HCT116 (cell line): Measurements from ENCODE around the gene RABL6. TPM values are rescaled to one million over a fixed set of nuclear protein-coding genes. Genes with fewer than 3 reads are reported as not detected.

Source experiments
- ATAC-seq: fragments of 200-7000 bp; cut with Tn5 transposase; 2 replicates; pipeline ENCODE4 v1.9.1; 2020; ENCODE audit warnings: mild to moderate bottlenecking, moderate library complexity
- BruUV-seq: library from RNA; stranded (reverse); fragments of 400-500 nt; replicated peaks from 2 replicates; lab custom pipeline; 2021; lab: Mats Ljungman, UMichigan
- CTCF ChIA-PET: fragments of 300-600 bp; sonication (Branson Sonifier 250); formaldehyde crosslinking; loops from one replicate; lab custom pipeline; 2021; ENCODE audit warnings: antibody characterized with exemption; lab: Charles Lee
- POLR2A ChIA-PET: fragments of 300-600, 350-600 bp; sonication (Branson Sonifier 250); formaldehyde crosslinking; loops from one replicate; lab custom pipeline; 2021; ENCODE audit warnings: antibody characterized with exemption; lab: Charles Lee
- RAD21 ChIA-PET, 2 experiments: fragments of 300-600 bp; sonication (Branson Sonifier 250); formaldehyde crosslinking; loops; one replicate each; lab custom pipeline; 2023; ENCODE audit warnings: low total read pairs in 2 of 2; ENCODE audit not compliant: uncharacterized antibody in 2 of 2, unreplicated experiment in 2 of 2, low non-redundant PET in 1 of 2; lab: Charles Lee
- DNase-seq: peaks from one replicate; pipeline ENCODE4 v3.0.0-alpha.2; 2010; ENCODE audit warnings: low read depth, low spot score
- H2AFZ ChIP-seq: fragments of 200-600 bp; shearing (Covaris generic), sonication (generic); 2 replicates; pipeline ENCODE4 v1.6.1; 2017; ENCODE audit warnings: low read depth, mixed run types, mixed read lengths, antibody characterized with exemption, low read length; ENCODE audit not compliant: poor library complexity, severe bottlenecking
- H3K27ac ChIP-seq: 2 replicates; pipeline ENCODE4 v1.5.1; 2012; ENCODE audit warnings: low read depth, low read length
- H3K27me3 ChIP-seq: fragments of 200-600 bp; sonication (generic); 2 replicates; pipeline ENCODE4 v1.6.1; 2016; ENCODE audit warnings: mixed run types, low read length, mixed read lengths; ENCODE audit not compliant: insufficient read depth
- H3K36me3 ChIP-seq, 2 experiments: fragments of 200-500 bp in 1 of 2; fragments of 200-600 bp in 1 of 2; sonication (Bioruptor generic) in 1 of 2; sonication (generic) in 1 of 2; 2 replicates each; pipeline versions ENCODE4 v1.5.1 to v1.6.1; 2014 to 2016; ENCODE audit warnings: low read length in 2 of 2, inconsistent platforms in 1 of 2, mixed read lengths in 1 of 2, mixed run types in 1 of 2; ENCODE audit not compliant: insufficient read depth in 2 of 2, control insufficient read depth in 1 of 2
- H3K4me1 ChIP-seq, 2 experiments: fragments of 200-600 bp in 1 of 2; sonication (generic) in 1 of 2; 2 replicates each; pipeline versions ENCODE4 v1.5.1 to v1.6.1; 2012 to 2017; ENCODE audit warnings: low read length in 2 of 2, inconsistent platforms in 1 of 2, mild to moderate bottlenecking in 1 of 2, mixed read lengths in 1 of 2, mixed run types in 1 of 2, moderate library complexity in 1 of 2; ENCODE audit not compliant: insufficient read depth in 2 of 2, control insufficient read depth in 1 of 2
- H3K4me2 ChIP-seq: fragments of 200-600 bp; sonication (generic); 2 replicates; pipeline ENCODE4 v1.6.1; 2017; ENCODE audit warnings: mixed run types, low read length, mixed read lengths
- H3K4me3 ChIP-seq, 2 experiments: fragments of 200-600 bp in 1 of 2; sonication (generic) in 1 of 2; replicated peaks in 1 of 2; 2 replicates each; pipeline ENCODE4 v1.5.1; 2011 to 2016; ENCODE audit warnings: low read length in 2 of 2, control low read depth in 1 of 2, low read depth in 1 of 2, mild to moderate bottlenecking in 1 of 2, mixed read lengths in 1 of 2, mixed run types in 1 of 2
- H3K79me2 ChIP-seq: fragments of 200-600 bp; sonication (generic); 2 replicates; pipeline ENCODE4 v1.6.1; 2017; ENCODE audit warnings: mild to moderate bottlenecking, mixed run types, low read length, moderate library complexity, mixed read lengths; ENCODE audit not compliant: insufficient read depth
- H3K9ac ChIP-seq: fragments of 200-600 bp; sonication (generic); 2 replicates; pipeline ENCODE4 v1.6.1; 2016; ENCODE audit warnings: low read length, mixed read lengths
- H3K9me2 ChIP-seq: fragments of 200-600 bp; sonication (generic), shearing (Covaris generic); 2 replicates; pipeline ENCODE4 v1.6.1; 2017; ENCODE audit warnings: mixed run types, mild to moderate bottlenecking, moderate library complexity; ENCODE audit not compliant: insufficient read depth
- H3K9me3 ChIP-seq, 2 experiments: fragments of 200-500 bp in 1 of 2; fragments of 200-600 bp in 1 of 2; sonication (Bioruptor generic) in 1 of 2; sonication (generic) in 1 of 2; 2 replicates each; pipeline ENCODE4 v1.6.1; 2014 to 2017; ENCODE audit warnings: low read length in 2 of 2, mixed read lengths in 2 of 2, inconsistent platforms in 1 of 2, low read depth in 1 of 2, mild to moderate bottlenecking in 1 of 2, mixed run types in 1 of 2, moderate library complexity in 1 of 2; ENCODE audit not compliant: control insufficient read depth in 1 of 2, insufficient read depth in 1 of 2
- H4K20me1 ChIP-seq: fragments of 200-600 bp; sonication (generic), shearing (Covaris generic); 2 replicates; pipeline ENCODE4 v1.6.1; 2017; ENCODE audit warnings: mixed run types, mild to moderate bottlenecking, moderate library complexity; ENCODE audit not compliant: insufficient read depth
- CBX3 ChIP-seq: IDR thresholded peaks from 2 replicates; pipeline ENCODE4 v1.6.1; 2012; ENCODE audit warnings: low read depth
- CEBPB ChIP-seq: IDR thresholded peaks from 2 replicates; pipeline ENCODE4 v1.6.1; 2012; ENCODE audit warnings: low read depth
- EGR1 ChIP-seq: IDR thresholded peaks from 2 replicates; pipeline ENCODE4 v1.6.1; 2012; ENCODE audit warnings: low read depth
- ELF1 ChIP-seq: IDR thresholded peaks from 2 replicates; pipeline ENCODE4 v1.6.1; 2012; ENCODE audit warnings: low read depth, borderline replicate concordance
- EZH2 ChIP-seq: fragments of 200-600 bp; sonication (generic); IDR thresholded peaks from 2 replicates; pipeline ENCODE4 v1.6.1; 2017; ENCODE audit warnings: antibody characterized with exemption, mixed run types
- EZH2phosphoT487 ChIP-seq: fragments of 200-600 bp; IDR thresholded peaks from 2 replicates; pipeline ENCODE4 v1.6.1; 2018; ENCODE audit warnings: antibody characterized with exemption, borderline replicate concordance
- FOSL1 ChIP-seq: IDR thresholded peaks from 2 replicates; pipeline ENCODE4 v1.6.1; 2012; ENCODE audit warnings: low read depth
- POLR2A ChIP-seq: IDR thresholded peaks from 2 replicates; pipeline ENCODE4 v1.7.0; 2011; ENCODE audit warnings: borderline replicate concordance; ENCODE audit not compliant: insufficient read depth, insufficient read length; ENCODE audit errors: extremely low read depth
- POLR2AphosphoS5 ChIP-seq: IDR thresholded peaks from 2 replicates; pipeline ENCODE4 v1.6.1; 2011; ENCODE audit warnings: mild to moderate bottlenecking, low read depth, low read length, moderate library complexity
- SIN3A ChIP-seq: IDR thresholded peaks from 2 replicates; pipeline ENCODE4 v1.6.1; 2012; ENCODE audit warnings: low read depth
- SP1 ChIP-seq: IDR thresholded peaks from 2 replicates; pipeline ENCODE4 v1.6.1; 2012; ENCODE audit warnings: low read depth
- TCF7L2 ChIP-seq: IDR thresholded peaks from 2 replicates; pipeline ENCODE4 v1.7.0; 2011; ENCODE audit warnings: borderline replicate concordance, inconsistent platforms; ENCODE audit not compliant: insufficient read depth, insufficient read length; ENCODE audit errors: extremely low read depth
- YY1 ChIP-seq: IDR thresholded peaks from 2 replicates; pipeline ENCODE4 v1.6.1; 2011; ENCODE audit warnings: low read length, low read depth, moderate library complexity, mild to moderate bottlenecking; ENCODE audit not compliant: insufficient replicate concordance; ENCODE audit errors: extremely low read depth
- ZBTB33 ChIP-seq: IDR thresholded peaks from 2 replicates; pipeline ENCODE4 v1.6.1; 2011; ENCODE audit warnings: mild to moderate bottlenecking, low read length, moderate library complexity; ENCODE audit not compliant: insufficient replicate concordance; ENCODE audit errors: extremely low read depth
- ZFX ChIP-seq: fragments of 450-650 bp; IDR thresholded peaks from 2 replicates; pipeline ENCODE4 v1.6.1; 2017
- ZNF274 ChIP-seq: fragments of 200-500 bp; sonication (Bioruptor generic); IDR thresholded peaks from 2 replicates; pipeline ENCODE4 v1.6.1; 2014; ENCODE audit warnings: mild to moderate bottlenecking, low read depth, low read length, inconsistent platforms
- intact Hi-C: fragments of 100-400 bp; cut with micrococcal nuclease; formaldehyde crosslinking; loops from 2 replicates; pipeline ENCODE4 v1.10.0; 2022
- total RNA-seq: library from RNA; stranded (reverse); gene quantifications from one replicate; pipeline ENCODE4 v1.2.1, GENCODE V29; 2021; ENCODE audit not compliant: unreplicated experiment
- TF ChIP-seq, protein P1 (sequence below): IDR thresholded peaks from 2 replicates; pipeline ENCODE4 v1.6.1; 2012
- TF ChIP-seq, protein P2 (sequence below): IDR thresholded peaks from 2 replicates; pipeline ENCODE4 v1.6.1; 2012; ENCODE audit warnings: low read depth
- TF ChIP-seq, protein P3 (sequence below), 3 experiments: fragments of 200-600 bp in 1 of 3; sonication (generic) in 1 of 3; IDR thresholded peaks in 2 of 3; conservative IDR thresholded peaks in 1 of 3; 2 replicates each; pipeline ENCODE4 v1.5.1; 2012 to 2017; ENCODE audit warnings: low read depth in 2 of 3, low read length in 2 of 3, antibody characterized with exemption in 1 of 3, borderline replicate concordance in 1 of 3, control low read depth in 1 of 3, mild to moderate bottlenecking in 1 of 3, mixed read lengths in 1 of 3, mixed run types in 1 of 3, moderate library complexity in 1 of 3; ENCODE audit not compliant: insufficient read depth in 1 of 3

The RABL6 gene
- total RNA-seq, 1 experiment from 2014 or later: 98.6 TPM

- ChIA-PET RAD21 (no interaction called here), POLR2A (no interaction called here)
- Histone ChIP-seq H3K9me3 (no peaks in the 10 kb centered on the region), H3K4me1 (peaks cover 27 to 45% of the 10 kb centered on the region in 2 experiments), H3K36me3 (peaks cover 0 to 7% of the 10 kb centered on the region in 2 experiments; a peak in 1 of 4 replicates)
- BruUV-seq: no TSS peak
- TF ChIP-seq CBX3 (no peak), SP1 (no peak), EGR1 (no peak), EZH2 (no peak), ZBTB33 (no peak), ZFX (no peak), FOSL1 (no peak), POLR2AphosphoS5 (no peak), ELF1 (no peak), TCF7L2 (no peak), EZH2phosphoT487 (no peak), ZNF274 (no peak), YY1 (no peak), SIN3A (no peak), CEBPB (no peak), POLR2A (no peak)
- TF ChIP-seq, protein P1, sequence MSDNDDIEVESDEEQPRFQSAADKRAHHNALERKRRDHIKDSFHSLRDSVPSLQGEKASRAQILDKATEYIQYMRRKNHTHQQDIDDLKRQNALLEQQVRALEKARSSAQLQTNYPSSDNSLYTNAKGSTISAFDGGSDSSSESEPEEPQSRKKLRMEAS: no peak
- TF ChIP-seq, protein P2, sequence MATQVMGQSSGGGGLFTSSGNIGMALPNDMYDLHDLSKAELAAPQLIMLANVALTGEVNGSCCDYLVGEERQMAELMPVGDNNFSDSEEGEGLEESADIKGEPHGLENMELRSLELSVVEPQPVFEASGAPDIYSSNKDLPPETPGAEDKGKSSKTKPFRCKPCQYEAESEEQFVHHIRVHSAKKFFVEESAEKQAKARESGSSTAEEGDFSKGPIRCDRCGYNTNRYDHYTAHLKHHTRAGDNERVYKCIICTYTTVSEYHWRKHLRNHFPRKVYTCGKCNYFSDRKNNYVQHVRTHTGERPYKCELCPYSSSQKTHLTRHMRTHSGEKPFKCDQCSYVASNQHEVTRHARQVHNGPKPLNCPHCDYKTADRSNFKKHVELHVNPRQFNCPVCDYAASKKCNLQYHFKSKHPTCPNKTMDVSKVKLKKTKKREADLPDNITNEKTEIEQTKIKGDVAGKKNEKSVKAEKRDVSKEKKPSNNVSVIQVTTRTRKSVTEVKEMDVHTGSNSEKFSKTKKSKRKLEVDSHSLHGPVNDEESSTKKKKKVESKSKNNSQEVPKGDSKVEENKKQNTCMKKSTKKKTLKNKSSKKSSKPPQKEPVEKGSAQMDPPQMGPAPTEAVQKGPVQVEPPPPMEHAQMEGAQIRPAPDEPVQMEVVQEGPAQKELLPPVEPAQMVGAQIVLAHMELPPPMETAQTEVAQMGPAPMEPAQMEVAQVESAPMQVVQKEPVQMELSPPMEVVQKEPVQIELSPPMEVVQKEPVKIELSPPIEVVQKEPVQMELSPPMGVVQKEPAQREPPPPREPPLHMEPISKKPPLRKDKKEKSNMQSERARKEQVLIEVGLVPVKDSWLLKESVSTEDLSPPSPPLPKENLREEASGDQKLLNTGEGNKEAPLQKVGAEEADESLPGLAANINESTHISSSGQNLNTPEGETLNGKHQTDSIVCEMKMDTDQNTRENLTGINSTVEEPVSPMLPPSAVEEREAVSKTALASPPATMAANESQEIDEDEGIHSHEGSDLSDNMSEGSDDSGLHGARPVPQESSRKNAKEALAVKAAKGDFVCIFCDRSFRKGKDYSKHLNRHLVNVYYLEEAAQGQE: no peak
- TF ChIP-seq, protein P3, sequence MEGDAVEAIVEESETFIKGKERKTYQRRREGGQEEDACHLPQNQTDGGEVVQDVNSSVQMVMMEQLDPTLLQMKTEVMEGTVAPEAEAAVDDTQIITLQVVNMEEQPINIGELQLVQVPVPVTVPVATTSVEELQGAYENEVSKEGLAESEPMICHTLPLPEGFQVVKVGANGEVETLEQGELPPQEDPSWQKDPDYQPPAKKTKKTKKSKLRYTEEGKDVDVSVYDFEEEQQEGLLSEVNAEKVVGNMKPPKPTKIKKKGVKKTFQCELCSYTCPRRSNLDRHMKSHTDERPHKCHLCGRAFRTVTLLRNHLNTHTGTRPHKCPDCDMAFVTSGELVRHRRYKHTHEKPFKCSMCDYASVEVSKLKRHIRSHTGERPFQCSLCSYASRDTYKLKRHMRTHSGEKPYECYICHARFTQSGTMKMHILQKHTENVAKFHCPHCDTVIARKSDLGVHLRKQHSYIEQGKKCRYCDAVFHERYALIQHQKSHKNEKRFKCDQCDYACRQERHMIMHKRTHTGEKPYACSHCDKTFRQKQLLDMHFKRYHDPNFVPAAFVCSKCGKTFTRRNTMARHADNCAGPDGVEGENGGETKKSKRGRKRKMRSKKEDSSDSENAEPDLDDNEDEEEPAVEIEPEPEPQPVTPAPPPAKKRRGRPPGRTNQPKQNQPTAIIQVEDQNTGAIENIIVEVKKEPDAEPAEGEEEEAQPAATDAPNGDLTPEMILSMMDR (IDR thresholded peaks at IDR 0.05 in 2 of 3, conservative IDR thresholded peaks at IDR 0.05 in 1 of 3; ENCODE audit: borderline replicate concordance in 1 of 3, insufficient read depth in 1 of 3, low read depth in 2 of 3, low read length in 2 of 3): no peak
- TF ChIP-seq, all 23 proteins: peak for 0
- no peak overlapping the region for H2AFZ ChIP-seq
- H3K9me2 ChIP-seq: no peaks in the 10 kb centered on the region
- no peak overlapping the region for H3K4me2 ChIP-seq
- H3K27ac ChIP-seq: no peak overlapping the region
- no peak overlapping the region for H3K9ac ChIP-seq
- H3K4me3 ChIP-seq: no peak overlapping the region
- DNase-seq (no peak), ATAC-seq (no peak)
- CTCF ChIA-PET: no interaction called here
- H3K27me3 ChIP-seq: no peaks in the 10 kb centered on the region
- peaks cover 16% of the 10 kb centered on the region; the same call in 1 of the 2 replicates for H3K79me2 ChIP-seq
- intact Hi-C loops: loop anchor here (5.0 to 10.0 kb wide), 2 partner anchors 99 to 182 kb away; partner anchors contain the start of genes ABCA2, C8G and FBXW5
- H4K20me1 ChIP-seq: no peaks in the 10 kb centered on the region
These were observed 37.9 kb downstream of the RABL6 start for GRCh38 chr9:136845465-136846260.
